ENCODE data around the gene NAA40.
A peak's percentile ranks its signal among the peaks of the same experiment; 100 is the strongest.
"Not testable (repeated sequence)": the region's sequence is repeated elsewhere in the genome, so short reads cannot be mapped to it uniquely, and the experiment has no call there.

Gene NAA40

DNA sequence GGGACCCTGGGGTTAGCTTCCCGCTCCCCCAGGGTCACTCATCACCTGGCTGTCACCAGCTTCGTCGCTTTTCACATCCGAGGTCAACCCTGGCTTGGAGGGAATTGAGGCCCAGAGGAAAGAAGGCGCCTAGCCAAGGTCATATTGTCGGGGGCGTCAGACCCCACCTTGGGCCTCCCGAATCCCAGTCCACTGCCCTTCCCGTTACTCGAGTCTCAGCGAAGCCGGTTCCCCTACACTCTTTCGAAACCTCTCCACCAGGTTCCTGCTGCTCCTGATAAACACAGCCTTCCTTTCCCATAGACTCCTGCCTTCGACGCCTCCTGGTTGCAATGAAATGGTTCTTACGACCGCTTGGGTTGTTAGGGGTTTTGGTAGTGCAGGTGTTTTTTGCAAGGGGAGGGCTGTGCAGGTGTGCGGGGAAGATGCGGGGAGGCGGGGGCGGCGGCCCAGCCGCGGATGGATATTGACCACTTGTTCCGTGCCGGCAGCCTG lies 642 bp downstream of the NAA40 start:
- no peak for DNase-seq (ENCODE audit: low spot score)

DNA sequence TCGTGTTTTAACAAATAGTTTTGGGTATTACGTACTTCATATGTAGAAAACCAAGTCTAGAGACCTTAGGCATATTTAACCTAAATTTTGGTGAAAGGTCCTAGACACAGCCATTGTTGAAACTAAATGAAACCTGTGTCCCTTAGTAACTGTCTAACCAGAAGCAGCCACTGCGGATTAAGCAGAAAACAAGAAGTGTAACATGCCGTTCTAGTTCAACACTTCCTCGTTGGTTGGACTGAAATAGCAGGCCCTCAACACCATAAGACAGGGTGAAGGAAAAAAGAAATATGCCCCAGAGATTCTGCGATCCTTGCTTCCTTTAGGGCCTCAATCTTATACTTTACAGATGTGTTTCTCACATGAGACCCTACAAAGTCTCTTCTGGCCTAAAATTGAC lies 2.0 kb downstream of the NAA40 start:
- DNase-seq (ENCODE audit: low spot score) = no peak

DNA sequence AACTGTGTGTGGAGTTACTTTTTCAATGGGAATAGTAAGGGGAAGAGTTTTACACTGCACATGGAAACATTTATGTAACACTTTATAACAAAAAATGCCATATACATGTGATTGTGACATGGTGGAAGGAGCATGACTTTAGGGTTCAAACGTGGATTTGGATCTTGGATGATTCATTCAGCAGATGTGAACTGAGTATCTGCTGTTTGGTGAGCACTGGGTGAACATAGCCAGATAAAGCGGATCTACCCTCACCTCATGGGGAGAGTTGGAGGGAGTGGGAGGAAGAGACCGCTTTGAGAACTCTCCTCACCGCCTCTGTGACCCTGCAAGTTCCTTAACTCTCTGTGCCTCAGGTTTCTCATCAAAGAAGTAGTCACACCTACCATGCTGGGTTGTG lies 3.1 kb downstream of the NAA40 start:
- DNase-seq (ENCODE audit: low spot score) = no peak

DNA sequence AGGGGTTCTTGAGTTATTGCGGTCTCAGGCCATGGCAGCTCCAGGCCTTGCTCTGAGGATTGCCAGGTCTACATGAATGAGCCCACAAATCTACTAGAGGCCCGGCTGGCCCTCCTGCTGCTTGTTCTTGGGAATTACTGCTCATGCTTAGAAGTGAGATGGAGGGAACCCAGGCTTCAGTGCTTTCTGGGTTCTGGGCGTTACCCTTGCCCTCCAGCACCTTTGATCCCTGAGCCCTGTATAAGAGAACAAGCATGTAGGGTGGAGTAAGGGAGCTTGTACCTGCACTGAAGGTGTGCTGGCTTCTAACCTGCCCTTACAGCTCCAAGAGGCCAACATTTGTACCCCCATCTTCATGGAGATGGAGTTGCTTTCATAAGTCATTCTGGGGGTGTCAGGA lies 4.0 kb downstream of the NAA40 start:
- no peak for DNase-seq (ENCODE audit: low spot score)

DNA sequence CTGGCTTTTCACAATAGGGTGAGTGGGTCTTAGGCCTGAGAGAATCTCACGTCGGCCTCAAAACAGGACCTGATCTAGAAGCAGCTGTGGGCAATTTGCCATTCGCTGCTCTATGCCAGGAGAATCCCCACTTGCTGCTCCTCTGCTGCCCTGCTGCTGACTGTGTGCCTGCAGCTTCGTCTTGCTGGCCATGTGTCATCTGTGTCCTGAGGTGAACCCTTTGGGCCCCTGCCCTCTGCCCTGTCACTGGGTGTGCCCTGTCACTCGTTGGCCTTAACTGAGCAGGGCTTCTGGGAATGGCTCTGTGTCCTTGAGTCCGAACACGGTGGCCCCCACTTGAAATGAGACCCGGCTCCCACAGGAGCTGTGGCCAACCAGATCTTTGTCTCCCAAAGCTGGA lies 6.2 kb downstream of the NAA40 start:
- DNase-seq (ENCODE audit: low spot score) = no peak

DNA sequence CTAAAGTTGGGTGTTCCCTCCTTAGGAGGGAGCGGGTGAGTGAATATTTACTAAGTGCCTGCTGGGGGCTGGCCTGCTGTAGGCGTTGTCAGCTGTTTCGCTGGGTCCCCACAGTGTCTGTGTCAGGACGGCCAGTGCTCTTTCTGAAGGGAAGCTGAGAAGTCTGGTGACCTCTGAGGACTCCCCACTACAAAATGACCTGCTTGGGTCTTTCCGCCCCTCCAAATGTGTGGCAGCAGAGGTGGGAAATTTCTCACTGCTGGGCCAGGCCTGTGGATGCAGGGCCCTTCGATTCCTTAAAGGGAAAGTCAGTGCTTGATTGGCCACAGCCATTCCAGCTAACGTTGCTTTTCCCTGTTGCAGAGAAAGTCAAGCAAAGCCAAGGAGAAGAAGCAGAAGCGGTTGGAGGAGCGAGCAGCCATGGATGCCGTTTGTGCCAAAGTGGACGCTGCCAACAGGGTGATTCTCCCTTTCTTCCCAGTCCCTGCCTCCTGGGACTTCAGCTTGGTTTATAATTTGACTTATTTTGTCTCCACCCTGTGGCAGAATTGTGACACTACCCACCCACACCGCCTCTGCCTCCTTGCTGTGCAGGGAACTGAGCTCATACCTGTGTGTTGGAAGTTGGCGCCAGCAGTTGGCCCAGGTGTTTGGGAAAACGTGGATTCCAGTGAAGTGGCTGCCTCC lies 6.8 kb downstream of the NAA40 start:
- peak; percentile 51 for DNase-seq (ENCODE audit: low spot score)

DNA sequence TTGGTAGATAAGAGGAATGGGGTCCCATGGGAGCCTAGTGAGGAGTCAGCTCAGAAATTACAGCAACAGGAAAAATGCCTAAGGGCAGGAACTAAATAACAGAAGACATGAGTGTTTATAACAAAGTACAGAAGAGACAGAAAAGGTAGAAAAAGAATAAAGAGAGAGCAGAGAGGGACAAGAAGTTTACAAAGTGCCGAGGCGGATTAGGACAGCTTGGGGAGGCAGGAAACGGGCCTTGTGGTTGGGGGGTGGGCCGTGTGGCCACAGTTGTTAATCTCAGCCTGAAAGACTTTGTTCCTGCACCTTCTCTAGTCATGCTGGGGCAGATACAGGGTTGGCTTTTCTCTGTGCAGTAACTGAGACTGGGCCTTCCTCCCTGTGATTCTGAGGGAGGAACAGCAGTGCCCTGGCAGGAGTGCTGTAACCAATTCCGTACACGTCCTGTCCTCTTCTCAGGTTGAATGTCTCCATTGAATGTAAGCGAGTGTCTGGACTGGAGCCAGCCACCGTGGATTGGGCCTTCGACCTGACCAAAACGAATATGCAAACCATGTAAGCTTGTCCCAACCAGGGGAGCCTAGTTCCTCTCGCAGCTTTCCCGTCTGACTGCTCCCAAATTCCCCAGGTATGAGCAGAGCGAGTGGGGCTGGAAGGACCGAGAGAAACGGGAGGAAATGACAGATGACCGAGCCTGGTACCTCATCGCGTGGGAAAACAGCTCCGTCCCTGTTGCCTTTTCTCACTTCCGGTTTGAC lies 13.2 kb downstream of the NAA40 start:
- DNase-seq (ENCODE audit: low spot score) = no peak

DNA sequence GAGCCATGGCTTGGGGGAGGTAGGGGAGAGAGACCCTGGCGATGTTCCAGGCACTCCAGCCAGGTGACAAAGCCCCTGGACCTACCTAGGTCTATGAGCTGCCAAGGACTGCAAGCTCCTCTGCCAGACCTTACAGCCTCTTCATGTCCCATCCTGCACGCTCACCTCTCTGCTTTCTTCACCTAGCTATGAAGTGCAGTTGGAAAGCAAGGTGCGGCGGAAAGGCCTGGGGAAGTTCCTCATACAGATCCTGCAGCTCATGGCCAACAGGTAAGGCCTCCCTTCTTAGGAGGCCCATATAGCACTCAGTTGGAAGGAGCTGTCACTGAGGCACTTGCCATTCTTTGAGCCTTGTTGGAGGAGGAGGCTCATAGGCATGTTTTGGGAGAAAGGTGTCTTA lies 13.8 kb downstream of the NAA40 start:
- no peak for DNase-seq (ENCODE audit: low spot score)

DNA sequence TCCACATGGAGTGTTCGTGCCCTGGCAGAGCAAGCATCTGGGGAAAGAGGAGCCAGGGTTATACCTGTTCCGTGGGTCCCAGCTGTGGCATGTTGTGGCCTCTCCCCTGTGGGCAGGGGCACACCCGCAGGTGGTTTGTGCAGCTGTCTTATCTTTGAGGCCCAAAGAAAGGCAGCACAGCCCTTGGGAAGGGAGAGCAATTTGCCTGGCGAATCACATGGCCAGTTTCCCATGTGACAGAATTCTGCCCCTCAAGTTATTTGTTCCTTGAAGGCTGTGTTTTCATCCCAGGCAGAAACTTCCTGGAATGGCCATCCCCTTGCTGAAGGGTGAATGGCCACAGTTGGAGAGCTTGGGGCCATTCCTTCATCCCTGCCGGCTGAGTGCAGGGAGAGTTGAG lies 19.2 kb downstream of the NAA40 start:
- DNase-seq (ENCODE audit: low spot score) = no peak

DNA sequence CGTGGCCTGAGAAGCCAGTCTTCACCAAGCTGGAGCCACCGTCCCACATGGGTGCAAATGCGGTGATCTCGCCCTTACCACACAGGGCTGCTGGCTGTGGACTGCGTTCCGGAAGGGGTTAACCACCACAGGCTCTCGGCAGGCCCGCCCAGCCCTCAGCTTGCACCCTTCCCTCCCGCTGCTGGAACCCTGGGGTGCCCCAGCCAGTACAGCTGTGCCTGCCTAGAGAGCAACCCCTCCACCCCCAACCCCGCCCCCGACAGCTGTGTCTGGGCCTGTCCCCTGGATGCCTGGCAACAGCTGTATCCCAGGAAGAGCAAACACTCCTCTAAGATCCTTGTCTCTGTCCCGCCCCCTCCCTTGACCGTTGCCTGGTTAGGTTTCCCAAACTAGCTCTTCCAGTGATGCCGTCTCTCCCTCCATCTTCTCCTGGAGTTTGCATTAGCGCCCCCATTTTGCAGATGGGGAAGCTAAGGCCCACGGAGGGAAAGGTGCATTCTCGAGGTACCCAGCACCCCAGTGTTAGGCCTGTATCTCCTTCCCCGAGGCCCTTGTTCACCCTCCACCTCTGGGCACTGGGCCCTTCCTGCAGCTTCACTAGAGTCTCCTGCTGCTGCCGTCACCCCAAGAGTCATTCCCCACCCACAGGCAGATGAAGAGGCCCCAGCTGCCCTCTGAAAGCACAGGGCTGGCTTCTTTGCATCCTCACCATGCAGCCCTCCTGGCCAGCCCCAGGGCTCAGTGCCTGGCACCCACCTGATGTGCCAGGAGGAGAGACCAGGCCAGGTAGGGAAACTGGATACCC lies 23.0 kb downstream of the NAA40 start:
- DNase-seq (ENCODE audit: low spot score) = no peak

DNA sequence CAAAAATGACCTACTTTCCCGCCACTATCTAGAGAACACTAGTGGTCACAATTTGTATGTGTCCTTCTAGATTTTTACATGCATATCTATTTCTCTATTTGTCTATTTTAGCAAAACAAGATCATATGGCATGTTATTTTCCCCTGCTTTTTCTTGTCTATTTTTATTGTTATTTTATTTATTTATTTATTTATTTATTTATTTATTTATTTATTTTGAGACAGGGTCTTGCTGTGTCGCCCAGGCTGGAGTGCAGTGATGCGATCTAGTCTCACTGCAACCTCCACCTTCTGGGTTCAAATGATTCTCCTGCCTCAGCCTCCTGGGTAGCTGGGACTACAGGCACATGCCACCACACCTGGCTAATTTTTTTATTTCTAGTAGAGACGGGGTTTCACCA lies 25.1 kb downstream of the NAA40 start:
- DNase-seq (ENCODE audit: low spot score) = not testable (repeated sequence)

DNA sequence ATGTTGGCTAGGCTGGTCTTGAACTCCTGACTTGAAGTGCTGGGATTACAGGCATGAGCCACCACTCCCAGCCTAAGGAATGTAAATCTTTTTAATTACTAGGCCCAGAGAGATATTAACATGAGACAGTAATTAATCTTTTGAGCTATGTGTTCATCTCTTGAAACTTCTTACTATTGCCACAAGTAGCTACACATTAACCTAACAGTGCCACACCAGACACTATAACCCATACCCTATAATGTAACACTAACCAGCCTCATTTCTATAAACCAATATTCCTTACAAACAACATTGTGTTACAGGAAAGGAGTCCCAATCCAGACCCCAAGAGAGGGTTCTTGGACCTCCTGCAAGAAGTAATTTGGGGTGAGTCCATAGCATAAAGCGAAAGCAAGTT lies 27.6 kb downstream of the NAA40 start:
- DNase-seq (ENCODE audit: low spot score) = no peak

DNA sequence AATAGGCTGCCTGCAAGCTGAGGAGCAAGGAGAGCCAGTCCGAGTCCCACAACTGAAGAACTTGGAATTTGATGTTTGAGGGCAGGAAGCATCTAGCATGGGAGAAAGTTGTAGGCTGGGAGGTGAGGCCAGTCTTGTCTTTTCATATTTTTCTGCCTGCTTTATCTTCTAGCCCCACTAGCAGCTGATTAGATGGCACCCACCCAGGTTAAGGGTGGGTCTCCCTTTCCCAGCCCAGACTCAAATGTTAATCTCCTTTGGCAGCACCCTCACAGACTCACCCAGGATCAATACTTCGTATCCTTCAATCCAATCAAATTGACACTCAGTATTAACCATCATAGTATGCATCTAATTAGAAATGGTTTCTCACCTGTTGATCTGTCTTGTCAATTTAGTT lies 30.7 kb downstream of the NAA40 start:
- no peak for DNase-seq (ENCODE audit: low spot score)

DNA sequence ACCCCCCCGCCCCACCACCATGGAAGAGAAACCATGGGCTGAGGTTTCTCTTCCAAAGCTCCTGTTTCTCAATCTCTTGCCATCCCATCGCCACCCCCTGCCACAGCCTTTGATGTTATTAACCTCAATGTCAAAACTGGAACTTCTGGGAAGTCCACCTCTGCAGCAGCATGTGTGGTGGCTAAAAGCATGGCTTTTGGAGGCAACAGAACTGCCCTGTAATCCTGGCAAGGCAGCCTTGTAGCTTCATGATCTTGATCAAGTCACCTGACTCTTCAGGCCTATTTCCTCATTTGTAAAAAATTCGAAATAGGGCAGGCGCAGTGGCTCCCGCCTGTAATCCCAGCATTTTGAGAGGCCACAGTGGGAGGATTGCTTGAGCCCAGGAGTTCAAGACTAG lies 32.1 kb downstream of the NAA40 start:
- no peak for DNase-seq (ENCODE audit: low spot score)

DNA sequence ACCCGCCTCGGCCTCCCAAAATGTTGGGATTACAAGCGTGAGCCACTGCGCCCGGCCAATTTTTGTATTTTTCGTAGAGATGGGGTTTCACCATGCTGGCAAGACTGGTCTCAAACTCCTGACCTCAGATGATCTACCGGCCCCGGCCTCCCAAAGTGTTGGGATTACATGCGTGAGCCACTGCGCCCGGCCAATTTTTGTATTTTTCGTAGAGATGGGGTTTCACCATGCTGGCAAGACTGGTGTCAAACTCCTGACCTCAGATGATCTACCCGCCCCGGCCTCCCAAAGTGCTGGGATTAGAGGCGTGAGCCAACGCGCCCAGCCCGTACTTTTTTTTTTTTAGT lies 35.1 kb downstream of the NAA40 start:
- not testable (repeated sequence) for DNase-seq (ENCODE audit: low spot score)

DNA sequence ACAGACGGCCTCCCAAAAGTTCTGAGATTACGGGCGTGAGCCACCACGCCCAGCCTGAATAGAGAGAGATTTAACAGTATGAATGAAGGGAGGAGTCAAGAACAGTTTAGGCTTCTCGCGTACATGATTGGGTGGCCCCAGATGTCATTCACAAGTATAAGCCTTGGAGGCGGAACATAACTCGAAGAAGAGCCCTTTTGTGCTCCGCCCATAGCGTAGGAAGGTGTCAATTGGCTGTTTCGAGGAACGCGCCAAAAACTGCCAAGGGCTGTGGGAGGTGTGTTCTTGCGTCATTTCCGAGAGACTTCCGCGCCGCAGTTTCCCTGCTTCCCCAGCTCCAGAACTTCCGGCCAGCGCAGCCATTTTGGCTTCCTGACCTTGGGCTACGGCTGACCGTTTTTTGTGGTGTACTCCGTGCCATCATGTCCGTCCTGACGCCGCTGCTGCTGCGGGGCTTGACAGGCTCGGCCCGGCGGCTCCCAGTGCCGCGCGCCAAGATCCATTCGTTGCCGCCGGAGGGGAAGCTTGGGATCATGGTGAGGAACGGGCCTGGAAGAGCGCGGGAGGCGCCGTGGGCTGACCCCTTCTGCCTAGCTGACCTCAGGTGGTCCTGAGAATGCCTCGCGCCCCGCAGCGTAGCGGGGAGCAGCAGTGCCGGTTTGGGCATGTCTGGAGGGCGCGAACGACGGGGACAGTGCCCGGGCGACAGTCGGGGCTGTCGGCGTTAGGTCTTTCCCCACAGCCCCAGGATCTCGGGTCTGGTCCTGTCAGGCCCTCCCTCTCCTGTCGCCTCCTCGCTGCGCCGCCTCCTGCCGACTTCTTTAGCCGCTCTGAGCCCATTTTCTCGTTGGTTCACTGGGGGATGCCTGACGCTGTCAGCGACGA lies 35.7 kb downstream of the NAA40 start, which contains the start of gene COX8A:
TSS of gene COX8A (plus strand) at position 362 of the 885 bp plus-strand sequence. CDS start at position 423, 61 bp downstream.
- DNase-seq (ENCODE audit: low spot score) = peak; percentile 99

DNA sequence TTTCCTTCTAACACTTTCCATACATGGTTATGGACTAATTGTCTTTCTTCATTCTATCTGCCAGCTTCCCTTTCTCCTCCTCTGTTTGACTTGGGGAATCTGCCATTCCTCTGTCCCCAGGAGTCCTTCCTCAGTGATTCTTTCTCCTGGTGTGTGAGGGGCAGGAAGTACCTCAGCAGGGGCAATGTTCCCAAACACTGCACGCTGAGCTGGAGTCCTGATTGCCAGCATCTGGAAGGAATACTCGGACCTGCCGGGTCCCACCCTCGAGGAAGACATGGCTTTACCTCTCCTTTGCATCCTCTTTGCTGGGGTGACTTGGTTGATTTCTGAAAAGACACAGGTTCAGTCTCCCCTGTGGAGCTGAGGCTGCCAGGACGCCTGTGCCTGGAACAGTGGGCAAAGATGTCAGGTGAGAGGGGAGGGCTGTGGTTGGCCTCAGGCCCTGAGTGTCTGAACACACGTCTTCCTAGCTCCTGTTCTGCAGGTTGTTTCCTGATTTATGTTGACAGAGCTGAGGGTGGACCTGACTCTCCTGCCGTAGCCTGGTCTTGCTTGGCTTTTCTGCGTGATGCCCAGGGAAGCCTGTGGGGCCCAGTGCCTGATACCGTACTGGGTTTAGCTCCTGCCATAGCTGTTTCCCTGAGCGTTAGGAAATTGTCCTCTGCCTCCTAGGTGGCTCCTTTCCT lies 39.9 kb downstream of the NAA40 start:
- no peak for DNase-seq (ENCODE audit: low spot score)

DNA sequence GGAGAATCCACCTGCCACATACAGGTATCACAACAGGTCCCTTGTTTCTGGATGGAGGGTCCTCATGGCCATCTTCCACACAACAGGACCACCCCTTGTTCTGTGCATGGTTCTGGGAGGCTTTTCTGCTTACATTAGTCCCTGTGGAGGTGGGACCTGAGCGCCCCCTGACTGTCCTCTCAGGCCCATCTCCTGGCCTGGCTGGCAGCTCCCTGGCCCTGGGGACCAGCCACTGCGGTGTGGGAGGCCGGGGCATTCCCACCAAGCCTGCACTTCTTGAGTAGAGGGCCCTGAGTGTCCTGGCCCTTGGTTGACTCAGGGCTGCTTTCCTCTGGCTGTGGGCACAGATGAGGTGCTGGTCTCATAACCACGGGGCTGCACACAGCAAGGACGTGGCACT lies 40.6 kb downstream of the NAA40 start:
- no peak for DNase-seq (ENCODE audit: low spot score)

DNA sequence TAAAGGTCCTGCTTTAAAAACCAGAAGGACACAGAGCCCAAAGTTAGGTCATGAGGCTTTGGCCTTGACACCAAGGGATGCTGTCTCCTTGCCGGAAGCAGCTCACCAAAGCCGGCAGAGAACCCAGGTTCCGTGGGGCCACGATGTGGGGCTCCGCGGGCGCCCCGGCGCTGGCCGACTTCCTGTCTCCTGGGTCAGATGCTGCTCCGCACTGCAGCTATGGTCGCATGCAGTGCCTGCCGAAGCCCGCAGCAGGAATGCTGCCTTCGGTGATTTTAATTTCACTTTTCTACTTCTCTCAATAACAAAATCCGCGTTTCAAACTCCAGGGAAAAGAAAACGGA lies 47.0 kb downstream of the NAA40 start:
- peak; percentile 6 for DNase-seq (ENCODE audit: low spot score)

DNA sequence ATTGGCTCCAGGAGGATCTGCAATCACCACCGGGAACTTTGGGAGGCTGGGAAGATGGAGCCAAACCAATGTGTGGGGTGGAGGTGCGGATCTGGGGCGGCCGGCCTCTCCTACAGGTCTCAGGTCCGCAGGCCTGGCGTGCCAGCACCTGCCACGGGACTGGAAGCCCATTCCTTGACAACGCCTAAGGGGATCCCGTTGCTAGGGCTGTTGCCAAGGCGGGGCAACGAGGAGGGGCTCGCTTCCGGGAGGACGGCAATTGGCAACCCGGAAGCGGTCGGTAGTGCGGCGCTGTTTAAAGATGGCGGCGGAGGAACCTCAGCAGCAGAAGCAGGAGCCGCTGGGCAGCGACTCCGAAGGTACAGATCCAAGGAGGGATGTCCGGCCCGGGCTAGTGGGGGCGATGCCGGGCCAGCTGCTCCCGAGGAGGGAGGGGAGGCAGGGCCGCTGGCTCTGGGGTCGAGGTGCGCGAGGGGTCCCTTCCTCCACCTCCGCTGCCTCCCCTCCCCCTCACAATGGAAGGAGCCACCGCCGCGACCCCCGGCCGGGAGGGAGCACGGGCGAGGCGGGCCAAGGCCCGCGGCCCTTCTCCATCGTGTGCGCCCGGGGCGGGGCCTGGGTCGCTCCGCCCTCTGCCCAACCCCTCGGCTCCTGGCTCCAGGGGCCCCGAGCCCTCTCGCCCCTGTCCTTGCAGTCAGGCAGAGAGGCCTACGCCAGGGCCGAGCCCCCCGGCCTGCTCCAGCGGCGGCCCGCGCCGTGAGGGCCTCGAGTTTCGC lies 47.5 kb downstream of the NAA40 start, which contains the start of gene OTUB1:
TSS of gene OTUB1 (plus strand) at position 283 of the 776 bp plus-strand sequence. CDS start at position 302, 19 bp downstream.
- DNase-seq (ENCODE audit: low spot score) = peak; percentile 94

Measured in LoVo (cell line).